GOT3 (cell line): Measurements from ENCODE around the gene FGF18.

ENCODE experiments used
- DNase-seq: peaks from one replicate; lab custom pipeline; 2025; ENCODE audit warnings: mixed read lengths; lab: John Stamatoyannopoulos, UW

Gene FGF18

GRCh38 chr5:171470420-171470819, 51.0 kb downstream of the FGF18 start:
- no peak for DNase-seq

DNA sequence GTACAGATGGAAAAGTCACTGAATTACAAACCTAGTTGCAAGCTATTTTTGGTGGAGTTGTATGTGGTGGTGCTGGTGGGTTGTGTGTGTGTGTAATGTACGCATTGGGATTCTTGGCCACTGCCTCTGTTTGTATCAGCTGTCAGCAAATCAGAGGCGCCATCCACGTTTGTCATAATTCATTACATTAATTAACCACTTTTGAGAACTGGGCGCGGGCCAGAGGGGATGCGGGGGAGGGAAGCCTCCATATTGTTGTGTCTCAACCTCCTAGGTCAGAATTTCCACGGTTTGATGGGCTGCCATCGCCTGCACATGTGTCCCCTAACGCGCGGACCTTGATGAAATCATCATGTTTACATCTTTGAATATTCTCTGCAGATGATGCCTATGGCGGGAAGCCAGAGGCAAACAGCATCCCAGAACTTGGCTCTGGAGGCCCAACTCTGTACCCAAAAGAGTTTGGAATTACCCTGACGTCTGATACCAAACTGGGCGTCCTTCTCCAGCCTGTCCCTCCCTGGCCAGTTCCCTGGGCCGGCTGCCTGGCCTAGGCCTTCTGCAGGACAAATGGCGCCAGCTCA, 54.9 kb downstream of the FGF18 start:
- no peak for DNase-seq

GRCh38 chr5:171475596-171475995, 56.1 kb downstream of the FGF18 start:
- no peak for DNase-seq

- DNase-seq, result no peak
Measured at GRCh38 chr5:171476701-171477100, 57.3 kb downstream of the FGF18 start.

DNA sequence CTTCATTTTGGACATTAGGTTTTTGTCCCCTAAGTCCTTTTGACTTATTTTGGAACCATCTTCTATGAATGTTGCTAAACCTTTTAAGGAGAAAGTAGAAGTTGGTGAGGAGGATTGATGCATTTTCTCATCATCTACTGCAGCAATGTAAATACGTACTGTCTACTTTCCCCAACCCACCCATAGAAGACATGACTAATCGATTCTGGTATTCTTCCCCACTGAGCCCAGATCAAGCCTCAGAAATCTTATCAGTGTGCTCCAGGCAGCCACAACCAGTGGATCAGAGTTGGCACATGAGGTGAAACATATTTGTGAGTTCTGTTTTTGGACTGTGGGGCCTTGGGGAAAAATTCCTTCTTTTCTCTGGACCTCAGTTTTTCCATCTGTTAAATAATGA, 57.7 kb downstream of the FGF18 start:
- no peak for DNase-seq

GRCh38 chr5:171477666-171478065, 58.2 kb downstream of the FGF18 start:
- no peak for DNase-seq

GRCh38 chr5:171478946-171479775, 59.7 kb downstream of the FGF18 start:
- DNase-seq, result no peak

DNA sequence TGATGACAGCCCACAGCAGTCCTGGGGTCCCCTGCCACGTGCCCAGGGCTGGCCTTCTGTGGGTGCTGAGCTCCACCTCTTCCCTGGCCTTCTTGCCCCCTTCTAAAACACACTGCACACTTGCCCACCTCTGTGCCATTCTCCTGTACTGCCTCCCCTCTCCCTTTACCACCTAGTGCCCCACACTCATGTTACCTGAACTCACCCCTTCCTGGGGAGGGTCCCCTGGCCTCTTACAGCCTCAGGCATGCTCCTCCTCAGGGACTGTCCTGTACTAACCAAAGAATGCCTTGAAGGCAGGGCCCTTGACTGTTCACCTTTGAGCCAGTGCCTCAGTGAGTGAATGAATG, 60.3 kb downstream of the FGF18 start:
- DNase-seq, result no peak

DNA sequence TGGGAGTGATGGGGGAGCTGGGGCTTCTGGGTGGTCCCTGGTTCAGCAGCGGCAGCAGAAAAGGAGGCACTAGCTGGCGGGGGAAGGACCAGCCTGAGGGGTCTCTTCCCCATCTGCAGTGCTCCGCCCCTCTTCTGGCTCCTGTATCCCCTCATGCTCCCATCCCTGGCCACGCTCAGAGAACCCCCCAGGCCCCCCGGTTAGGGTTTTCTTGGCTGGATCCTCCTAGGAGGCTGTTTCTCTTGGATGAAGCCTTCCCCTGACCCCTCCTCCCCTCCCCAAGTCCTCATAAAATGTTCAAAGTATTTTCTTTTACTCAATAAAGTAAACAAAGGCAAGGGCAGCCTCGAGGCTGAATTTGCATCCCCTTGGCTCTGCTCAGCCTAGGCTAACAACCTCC, 60.8 kb downstream of the FGF18 start:
- no peak for DNase-seq

- no peak for DNase-seq
Measured at GRCh38 chr5:171481571-171482433, 62.4 kb downstream of the FGF18 start.

GRCh38 chr5:171482434-171482730, 62.9 kb downstream of the FGF18 start:
- no peak for DNase-seq

DNA sequence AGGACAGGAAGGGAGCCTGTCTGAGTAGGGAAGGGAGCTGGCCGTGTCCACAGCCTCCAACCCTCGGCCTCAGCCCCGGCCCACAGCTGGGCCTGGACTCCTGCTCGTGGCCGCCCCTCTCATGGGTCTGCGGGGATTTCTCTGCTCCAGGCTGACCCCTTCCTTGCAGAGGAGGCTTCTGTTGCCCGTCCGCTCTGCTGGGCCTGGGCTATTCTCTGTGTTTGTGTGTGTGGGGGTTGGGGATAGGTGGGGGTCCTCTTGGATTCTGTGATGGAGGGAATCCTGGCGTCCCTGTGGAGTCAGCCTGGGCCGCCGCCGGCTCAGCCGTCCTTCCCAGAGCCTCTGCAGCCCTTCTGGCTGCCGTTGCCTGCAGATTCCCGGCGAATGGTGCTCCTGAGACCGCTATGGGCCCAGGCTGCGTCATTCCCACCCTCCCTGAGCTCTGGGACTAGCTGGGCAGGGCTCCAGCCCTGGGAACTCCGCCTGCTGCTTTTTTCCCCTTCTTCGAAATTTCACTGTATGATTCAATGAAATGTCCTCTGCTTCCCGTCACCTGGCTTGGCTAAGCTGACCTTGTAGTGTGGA, 64.2 kb downstream of the FGF18 start:
- peak; percentile 49 for DNase-seq

- no peak for DNase-seq
Measured at GRCh38 chr5:171484460-171484899, 65.0 kb downstream of the FGF18 start.

DNA sequence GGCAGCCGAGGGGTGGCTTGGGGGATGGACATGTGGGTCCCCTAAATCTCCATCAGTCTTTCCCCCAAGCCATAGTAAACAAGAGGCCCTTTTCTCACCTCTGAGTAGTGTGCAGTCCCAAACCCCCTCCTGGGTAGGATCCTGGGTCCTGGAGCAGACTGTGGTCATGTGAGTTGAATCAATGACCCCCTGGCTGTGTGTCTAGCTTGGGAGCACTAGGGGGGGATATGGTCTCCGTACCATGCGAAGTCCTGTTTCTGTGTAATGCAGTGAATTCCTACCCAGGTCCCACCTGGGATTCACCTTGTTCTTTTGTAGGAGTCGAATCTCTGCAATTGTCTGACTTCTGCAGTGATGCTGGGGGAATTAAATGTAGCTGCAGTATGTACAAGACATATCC, 66.2 kb downstream of the FGF18 start:
- DNase-seq, result no peak

DNA sequence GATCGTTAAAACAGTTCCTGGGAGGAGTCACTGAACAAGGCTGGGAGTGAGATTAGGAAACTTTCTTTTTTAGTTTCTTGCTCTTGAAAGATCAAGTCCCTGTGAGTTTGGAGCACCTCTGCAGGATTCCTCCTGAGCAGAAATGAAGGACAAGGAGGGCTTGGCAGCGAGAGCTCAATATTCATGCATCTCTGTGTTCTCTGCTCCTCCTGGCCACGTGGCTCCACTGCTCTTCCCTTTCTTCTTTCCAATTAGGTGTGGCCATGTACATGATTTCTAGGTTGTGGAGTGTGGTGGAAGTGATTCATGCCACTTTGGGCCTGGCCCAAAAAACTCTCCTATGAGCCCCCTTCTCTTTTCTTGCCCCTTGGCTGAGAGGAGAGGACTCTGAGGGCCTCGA, 67.2 kb downstream of the FGF18 start:
- DNase-seq, result no peak

GRCh38 chr5:171488876-171489275, 69.4 kb downstream of the FGF18 start:
- DNase-seq, result no peak

GRCh38 chr5:171492781-171493180, 73.3 kb downstream of the FGF18 start:
- no peak for DNase-seq

DNA sequence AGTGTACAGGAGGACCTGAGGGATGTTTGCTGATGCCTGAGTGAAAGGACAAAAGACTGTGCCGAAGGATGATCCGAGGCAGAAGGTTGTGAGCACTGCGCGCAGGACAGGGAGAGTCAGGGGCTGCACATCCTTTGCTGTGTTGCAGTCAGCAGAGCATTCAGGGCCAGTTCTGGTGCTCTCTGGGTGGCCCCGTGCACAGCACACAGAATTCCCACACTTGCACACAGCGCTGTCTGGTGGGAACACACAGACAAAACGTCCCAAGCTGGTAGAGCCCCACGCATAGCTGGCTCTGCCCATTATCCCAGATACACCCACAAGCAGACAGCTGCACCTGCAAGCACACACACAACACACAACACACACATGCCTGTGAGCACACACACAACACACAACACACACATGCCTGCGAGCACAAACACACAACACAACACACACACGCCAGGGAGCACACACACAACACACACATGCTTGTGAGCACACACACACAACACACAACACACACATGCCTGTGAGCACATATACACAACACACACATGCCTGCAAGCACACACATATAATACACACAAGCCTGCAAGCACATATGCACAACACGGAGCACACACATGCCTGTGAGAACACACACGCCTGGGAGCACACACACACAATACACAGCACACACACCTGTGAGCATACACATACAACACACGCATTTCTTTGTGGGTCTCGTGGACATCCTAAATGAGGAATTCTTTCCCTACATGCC, 74.4 kb downstream of the FGF18 start:
- no peak for DNase-seq

- DNase-seq, result peak; percentile 49
Measured at GRCh38 chr5:171494452-171495121, 75.1 kb downstream of the FGF18 start.

GRCh38 chr5:171495122-171495700, 75.8 kb downstream of the FGF18 start:
- no peak for DNase-seq

DNA sequence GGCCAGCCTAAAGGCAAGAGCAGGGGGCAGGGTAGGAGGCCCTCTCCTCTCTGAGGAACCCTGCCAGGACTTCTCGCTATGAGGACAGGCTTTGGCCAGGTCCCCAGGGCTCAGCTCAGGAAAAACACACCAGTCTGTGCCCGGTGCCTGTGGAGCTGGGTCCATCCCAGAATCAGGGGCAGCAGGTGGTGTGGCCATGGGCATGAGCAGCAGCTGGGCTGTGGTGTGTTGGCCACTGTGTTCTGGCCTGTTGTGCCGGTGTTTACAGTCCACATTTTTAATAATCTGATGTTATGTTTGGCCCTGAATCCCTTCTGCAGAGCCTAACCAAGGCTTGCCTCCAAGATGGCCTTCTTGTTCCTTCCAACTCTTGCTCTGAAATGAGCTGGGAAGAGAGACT, 77.0 kb downstream of the FGF18 start:
- no peak for DNase-seq
